H9 (cell line): ENCODE results near the gene IQCM. TPM values are rescaled to one million over a fixed set of nuclear protein-coding genes. Genes with fewer than 3 reads are reported as not detected.

ENCODE experiments used
- DNase-seq: peaks from one replicate; pipeline ENCODE4 v3.0.0-alpha.2; 2017
- H2AFZ ChIP-seq: one replicate; pipeline ENCODE4 v1.6.1; 2013; ENCODE audit warnings: mild to moderate bottlenecking, low read length, control low read depth, moderate library complexity
- H2AK5ac ChIP-seq: 2 replicates; pipeline ENCODE4 v1.6.1; 2013; ENCODE audit warnings: low read length, control low read depth, mixed read lengths; ENCODE audit not compliant: insufficient read length
- H2BK120ac ChIP-seq: one replicate; pipeline ENCODE4 v1.6.1; 2013; ENCODE audit warnings: low read depth, mild to moderate bottlenecking, low read length, control low read depth, inconsistent platforms; ENCODE audit not compliant: poor library complexity, severe bottlenecking
- H2BK12ac ChIP-seq: 2 replicates; pipeline ENCODE4 v1.6.1; 2013; ENCODE audit warnings: low read length, control low read depth, mixed read lengths, low read depth; ENCODE audit not compliant: insufficient read length
- H2BK15ac ChIP-seq: 2 replicates; pipeline ENCODE4 v1.6.1; 2013; ENCODE audit warnings: low read depth, low read length, control low read depth
- H2BK20ac ChIP-seq: one replicate; pipeline ENCODE4 v1.6.1; 2013; ENCODE audit warnings: low read depth, mild to moderate bottlenecking, low read length, control low read depth, inconsistent platforms; ENCODE audit not compliant: poor library complexity, severe bottlenecking
- H2BK5ac ChIP-seq: 2 replicates; pipeline ENCODE4 v1.6.1; 2013; ENCODE audit warnings: low read length, control low read depth, mixed read lengths; ENCODE audit not compliant: insufficient read length
- H3K14ac ChIP-seq: 2 replicates; pipeline ENCODE4 v1.6.1; 2013; ENCODE audit warnings: low read length, control low read depth; ENCODE audit not compliant: insufficient read depth
- H3K18ac ChIP-seq: 2 replicates; pipeline ENCODE4 v1.6.1; 2013; ENCODE audit warnings: low read depth, mild to moderate bottlenecking, mixed read lengths, low read length, control low read depth; ENCODE audit not compliant: insufficient read length
- H3K23ac ChIP-seq: 2 replicates; pipeline ENCODE4 v1.6.1; 2013; ENCODE audit warnings: low read length, control low read depth, mixed read lengths, low read depth; ENCODE audit not compliant: insufficient read length
- H3K23me2 ChIP-seq: 2 replicates; pipeline ENCODE4 v1.6.1; 2013; ENCODE audit warnings: low read depth, mild to moderate bottlenecking, mixed read lengths, low read length, control low read depth; ENCODE audit not compliant: insufficient read length, poor library complexity, severe bottlenecking
- H3K27ac ChIP-seq: 2 replicates; pipeline ENCODE4 v1.5.1; 2013; ENCODE audit warnings: low read length, control low read depth, mixed read lengths, low read depth; ENCODE audit not compliant: insufficient read length
- H3K27me3 ChIP-seq: 2 replicates; pipeline ENCODE4 v1.6.1; 2013; ENCODE audit warnings: low read length, control low read depth, inconsistent platforms; ENCODE audit not compliant: insufficient read depth
- H3K4ac ChIP-seq: 2 replicates; pipeline ENCODE4 v1.6.1; 2013; ENCODE audit warnings: low read depth, mild to moderate bottlenecking, control low read depth, inconsistent platforms, low read length, moderate library complexity
- H3K4me1 ChIP-seq: 2 replicates; pipeline ENCODE4 v1.6.1; 2013; ENCODE audit warnings: low read length, control low read depth, inconsistent platforms; ENCODE audit not compliant: insufficient read depth
- H3K4me2 ChIP-seq: 2 replicates; pipeline ENCODE4 v1.6.1; 2013; ENCODE audit warnings: low read length, control low read depth, mixed read lengths; ENCODE audit not compliant: insufficient read length, insufficient read depth
- H3K56ac ChIP-seq: 2 replicates; pipeline ENCODE4 v1.6.1; 2013; ENCODE audit warnings: low read depth, mild to moderate bottlenecking, mixed read lengths, low read length, control low read depth; ENCODE audit not compliant: insufficient read length
- H3K79me1 ChIP-seq: 2 replicates; pipeline ENCODE4 v1.6.1; 2013; ENCODE audit warnings: low read depth, mild to moderate bottlenecking, moderate library complexity, low read length, control low read depth, inconsistent platforms; ENCODE audit not compliant: insufficient read depth, poor library complexity, severe bottlenecking
- H3K79me2 ChIP-seq: 2 replicates; pipeline ENCODE4 v1.6.1; 2013; ENCODE audit warnings: low read length, control low read depth, inconsistent platforms; ENCODE audit not compliant: insufficient read depth
- H3K9ac ChIP-seq: 2 replicates; pipeline ENCODE4 v1.6.1; 2013; ENCODE audit warnings: low read length, control low read depth, mixed read lengths; ENCODE audit not compliant: insufficient read length; ENCODE audit errors: extremely low read depth
- H3K9me3 ChIP-seq: one replicate; pipeline ENCODE4 v1.6.1; 2013; ENCODE audit warnings: low read depth, low read length, inconsistent platforms; ENCODE audit not compliant: control insufficient read depth
- H3T11ph ChIP-seq: one replicate; pipeline ENCODE4 v1.6.1; 2013; ENCODE audit warnings: mild to moderate bottlenecking, low read length, control low read depth, inconsistent platforms
- H4K20me1 ChIP-seq: one replicate; pipeline ENCODE4 v1.6.1; 2013; ENCODE audit not compliant: control insufficient read depth, insufficient read length, insufficient read depth
- H4K5ac ChIP-seq: 2 replicates; pipeline ENCODE4 v1.6.1; 2013; ENCODE audit warnings: low read depth, mild to moderate bottlenecking, mixed read lengths, low read length, control low read depth; ENCODE audit not compliant: insufficient read length
- H4K8ac ChIP-seq: replicated peaks from 2 replicates; pipeline ENCODE4 v1.6.1; 2013; ENCODE audit warnings: low read length, control low read depth, mixed read lengths, low read depth; ENCODE audit not compliant: insufficient read length
- H4K91ac ChIP-seq: 2 replicates; pipeline ENCODE4 v1.6.1; 2013; ENCODE audit warnings: low read depth, mild to moderate bottlenecking, moderate library complexity, mixed read lengths, low read length, control low read depth; ENCODE audit not compliant: insufficient read length
- H3K27ac Mint-ChIP-seq, 3 experiments: 2 replicates in 2 of 3; 3 replicates in 1 of 3; pipeline ENCODE4 v1.8.0; 2020 to 2021; ENCODE audit warnings: mixed read lengths in 3 of 3, mild to moderate bottlenecking in 1 of 3, moderate library complexity in 1 of 3
- H3K27me3 Mint-ChIP-seq: 2 replicates; pipeline ENCODE4 v1.8.0; 2021; ENCODE audit warnings: low read depth, mild to moderate bottlenecking, moderate library complexity, mixed read lengths
- H3K36me3 Mint-ChIP-seq, 3 experiments: 2 replicates in 2 of 3; 3 replicates in 1 of 3; pipeline ENCODE4 v1.8.0; 2020 to 2021; ENCODE audit warnings: low read depth in 3 of 3, mixed read lengths in 3 of 3; ENCODE audit not compliant: insufficient read depth in 1 of 3
- H3K4me1 Mint-ChIP-seq, 2 experiments: 2 replicates each; pipeline ENCODE4 v1.8.0; 2020; ENCODE audit warnings: mixed read lengths in 2 of 2
- H3K4me3 Mint-ChIP-seq, 2 experiments: 2 replicates in 1 of 2; 3 replicates in 1 of 2; pipeline ENCODE4 v1.8.0; 2020 to 2021; ENCODE audit warnings: mild to moderate bottlenecking in 2 of 2, mixed read lengths in 2 of 2, moderate library complexity in 1 of 2
- H3K9me3 Mint-ChIP-seq, 2 experiments: 2 replicates in 1 of 2; 3 replicates in 1 of 2; pipeline ENCODE4 v1.8.0; 2020; ENCODE audit warnings: mild to moderate bottlenecking in 2 of 2, mixed read lengths in 2 of 2, moderate library complexity in 1 of 2
- CTCF ChIP-seq: fragments of 200-600 bp; sonication (generic); conservative IDR thresholded peaks from 3 replicates; pipeline ENCODE4 v1.8.0; 2021; ENCODE audit warnings: antibody characterized with exemption, mild to moderate bottlenecking
- WGBS: extraction: QIAGEN DNeasy Blood & Tissue Kit; methylation state at CpG from one replicate; pipeline ENCODE4 v1.1.7; 2013; ENCODE audit warnings: missing lambda C conversion rate, low lambda C conversion rate, mixed read lengths; ENCODE audit not compliant: insufficient read length; ENCODE audit errors: extremely low coverage; 5-methylcytosine and 5-hydroxymethylcytosine counted together
- total RNA-seq: library from RNA; stranded (reverse); gene quantifications from 2 replicates; pipeline ENCODE4 v1.2.1, GENCODE V29; 2021

The IQCM gene
- total RNA-seq, 1 experiment from 2014 or later, result 0.15 TPM

GRCh38 chr4:149795256-149795655, 20.4 kb downstream of the IQCM start:
- no peaks in the 10 kb centered on the region for H3K4me1 Mint-ChIP-seq
- H3K23me2 ChIP-seq, result no peaks in the 10 kb centered on the region
- H3K14ac ChIP-seq, result no peak overlapping the region
- no peak overlapping the region for H4K8ac ChIP-seq
- no peak overlapping the region for H3T11ph ChIP-seq
- H3K27me3 Mint-ChIP-seq, result no peaks in the 10 kb centered on the region
- no peaks in the 10 kb centered on the region for H3K79me2 ChIP-seq
- H3K27me3 ChIP-seq, result no peaks in the 10 kb centered on the region
- H2BK20ac ChIP-seq, result no peak overlapping the region
- no peak overlapping the region for H2BK120ac ChIP-seq
- peak overlapping the region in 1 of 3 experiments; percentile 88; a peak in 1 of 7 replicates for H3K27ac Mint-ChIP-seq
- no peak overlapping the region for H2BK5ac ChIP-seq
- H3K4me1 ChIP-seq, result no peaks in the 10 kb centered on the region
- H4K20me1 ChIP-seq, result no peaks in the 10 kb centered on the region
- no peak overlapping the region for H2BK15ac ChIP-seq
- no peak overlapping the region for H3K56ac ChIP-seq
- no peak overlapping the region for H3K4me3 Mint-ChIP-seq
- TF ChIP-seq CTCF, result no peak
- no peak for DNase-seq
- no peak overlapping the region for H2AFZ ChIP-seq
- no peaks in the 10 kb centered on the region for H3K9me3 Mint-ChIP-seq
- H4K91ac ChIP-seq, result no peak overlapping the region
- no peak overlapping the region for H2BK12ac ChIP-seq
- H3K18ac ChIP-seq, result no peak overlapping the region
- H3K9me3 ChIP-seq, result no peaks in the 10 kb centered on the region
- no peak overlapping the region for H3K4me2 ChIP-seq
- H3K79me1 ChIP-seq, result no peaks in the 10 kb centered on the region
- H3K27ac ChIP-seq, result no peak overlapping the region
- no peaks in the 10 kb centered on the region for H3K36me3 Mint-ChIP-seq
- H4K5ac ChIP-seq, result no peak overlapping the region
- H3K23ac ChIP-seq, result no peak overlapping the region
- H3K4ac ChIP-seq, result no peak overlapping the region
- no peak overlapping the region for H3K9ac ChIP-seq
- WGBS, result no CpG with 5 or more reads among the region's 4 CpGs
- no peak overlapping the region for H2AK5ac ChIP-seq
